UCSD-AML1 (cell line): ENCODE results near the gene ZNF232.
"Not testable (repeated sequence)": the region's sequence is repeated elsewhere in the genome, so short reads cannot be mapped to it uniquely, and the experiment has no call there.

Source experiments
- DNase-seq: peaks from one replicate; lab custom pipeline; 2025; ENCODE audit not compliant: unreplicated experiment; lab: John Stamatoyannopoulos, UW

ZNF232 gene

DNA sequence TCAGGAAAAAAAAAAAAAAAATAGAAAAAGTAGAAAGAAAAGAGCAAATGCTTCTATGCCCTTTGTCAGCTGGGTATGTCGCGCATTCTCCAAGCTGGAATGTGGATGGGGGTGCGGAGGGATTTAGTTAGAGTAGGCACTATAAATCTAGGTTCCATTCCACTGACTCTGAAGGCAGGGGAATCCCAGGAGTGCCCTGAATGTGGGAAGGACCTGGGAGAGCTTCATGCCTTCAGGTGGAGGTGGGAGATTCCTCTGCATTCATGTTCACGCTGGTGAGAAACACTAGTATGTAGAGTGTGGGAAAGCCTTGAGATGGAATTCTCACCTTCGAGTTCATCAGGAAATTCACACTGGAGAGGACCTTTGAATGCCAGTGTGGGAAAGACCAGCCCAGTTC is 12.4 kb downstream of the ZNF232 start:
- no peak for DNase-seq

DNA sequence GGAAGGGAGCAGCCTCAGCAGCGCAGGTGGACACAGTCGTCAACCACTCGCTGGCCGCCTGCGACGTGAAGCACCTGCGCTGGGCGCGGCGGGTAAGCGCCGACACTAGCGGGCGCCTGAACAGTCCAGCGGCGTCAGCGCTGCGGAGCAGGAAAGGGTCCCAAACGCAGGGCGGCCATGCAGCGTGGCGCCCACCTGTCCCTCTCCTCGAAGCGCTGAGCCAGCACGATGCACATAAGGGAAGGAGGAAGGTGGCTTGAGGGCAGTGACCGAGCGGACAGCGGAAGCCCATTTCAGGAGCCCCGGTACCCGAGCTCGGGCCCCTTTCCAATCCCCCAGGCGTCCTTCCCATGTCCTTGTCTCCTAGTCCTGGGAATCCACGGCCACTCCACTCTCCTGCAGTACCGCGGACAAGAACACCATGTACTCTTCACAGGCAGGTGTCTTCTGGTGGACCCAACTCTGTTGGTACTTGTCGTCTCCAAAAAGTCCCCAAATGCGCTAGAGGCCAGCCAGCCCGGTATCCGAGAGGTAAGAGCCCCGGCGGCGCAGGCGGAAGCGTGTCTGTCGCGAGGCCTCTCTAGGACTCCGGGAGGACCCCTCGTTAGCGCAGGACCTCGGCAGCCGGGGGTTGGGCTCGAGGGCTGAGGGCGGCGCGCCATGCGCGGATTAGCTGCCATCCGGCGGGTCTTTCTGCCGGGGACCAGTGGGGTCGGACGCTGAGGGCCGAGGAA is 14.4 kb downstream of the ZNF232 start:
- DNase-seq: no peak

DNA sequence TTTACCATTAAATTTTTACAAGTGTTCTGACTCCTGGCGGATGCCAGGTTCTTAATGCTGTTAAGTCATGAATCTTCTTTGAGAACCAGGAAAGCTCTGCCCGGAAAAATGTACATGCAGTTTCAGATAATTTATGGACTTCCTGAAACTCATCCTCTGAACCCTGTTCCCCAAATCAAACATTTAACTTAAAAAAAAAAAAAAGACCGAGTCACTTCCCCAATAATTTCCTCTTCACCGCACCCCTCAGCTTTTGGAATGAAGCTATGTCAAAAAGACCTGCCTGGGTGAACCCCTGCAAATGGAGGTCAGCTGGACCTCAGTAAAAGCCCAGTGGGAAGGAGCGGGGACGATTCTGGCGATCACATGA is 15.0 kb downstream of the ZNF232 start:
- DNase-seq: no peak

DNA sequence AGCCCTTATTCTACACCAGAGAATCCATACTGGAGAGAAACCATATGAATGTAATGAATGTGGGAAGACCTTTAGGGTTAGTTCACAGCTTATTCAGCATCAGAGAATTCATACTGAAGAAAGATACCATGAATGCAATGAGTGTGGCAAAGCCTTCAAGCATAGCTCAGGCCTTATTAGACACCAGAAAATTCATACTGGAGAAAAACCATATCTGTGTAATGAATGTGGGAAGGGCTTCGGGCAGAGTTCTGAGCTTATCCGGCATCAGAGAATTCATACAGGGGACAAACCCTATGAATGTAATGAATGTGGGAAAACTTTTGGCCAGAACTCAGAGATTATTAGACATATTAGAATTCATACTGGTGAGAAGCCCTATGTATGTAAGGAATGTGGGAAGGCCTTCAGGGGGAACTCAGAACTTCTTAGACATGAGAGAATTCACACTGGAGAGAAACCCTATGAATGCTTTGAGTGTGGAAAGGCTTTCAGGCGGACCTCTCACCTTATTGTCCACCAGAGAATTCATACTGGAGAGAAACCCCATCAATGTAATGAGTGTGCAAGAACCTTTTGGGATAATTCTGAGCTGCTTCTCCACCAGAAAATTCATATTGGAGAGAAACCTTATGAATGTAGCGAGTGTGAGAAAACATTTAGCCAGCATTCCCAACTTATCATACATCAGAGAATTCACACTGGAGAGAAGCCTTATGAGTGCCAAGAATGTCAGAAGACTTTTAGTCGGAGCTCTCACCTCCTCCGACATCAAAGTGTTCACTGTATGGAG is 19.3 kb downstream of the ZNF232 start:
- DNase-seq: no peak

DNA sequence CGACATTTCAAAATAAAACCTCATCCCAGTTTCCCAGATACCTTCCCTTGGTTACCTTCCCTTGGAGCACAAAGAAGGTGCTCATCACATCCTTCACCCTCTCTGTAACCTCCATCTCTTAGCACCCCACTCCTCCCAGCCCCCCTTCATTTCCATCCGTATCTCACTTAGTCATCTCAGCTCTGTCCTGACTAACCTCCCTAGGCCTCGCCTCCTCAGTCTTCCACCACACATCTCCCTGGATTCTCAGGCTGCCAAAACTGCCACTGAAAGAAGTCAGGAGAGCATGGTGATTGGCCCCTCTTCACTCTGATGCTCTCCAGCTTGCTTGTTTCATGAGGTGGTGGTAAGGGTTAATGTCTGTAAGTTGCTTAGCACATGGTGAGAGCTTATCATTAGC is 31.1 kb downstream of the ZNF232 start:
- DNase-seq: no peak

DNA sequence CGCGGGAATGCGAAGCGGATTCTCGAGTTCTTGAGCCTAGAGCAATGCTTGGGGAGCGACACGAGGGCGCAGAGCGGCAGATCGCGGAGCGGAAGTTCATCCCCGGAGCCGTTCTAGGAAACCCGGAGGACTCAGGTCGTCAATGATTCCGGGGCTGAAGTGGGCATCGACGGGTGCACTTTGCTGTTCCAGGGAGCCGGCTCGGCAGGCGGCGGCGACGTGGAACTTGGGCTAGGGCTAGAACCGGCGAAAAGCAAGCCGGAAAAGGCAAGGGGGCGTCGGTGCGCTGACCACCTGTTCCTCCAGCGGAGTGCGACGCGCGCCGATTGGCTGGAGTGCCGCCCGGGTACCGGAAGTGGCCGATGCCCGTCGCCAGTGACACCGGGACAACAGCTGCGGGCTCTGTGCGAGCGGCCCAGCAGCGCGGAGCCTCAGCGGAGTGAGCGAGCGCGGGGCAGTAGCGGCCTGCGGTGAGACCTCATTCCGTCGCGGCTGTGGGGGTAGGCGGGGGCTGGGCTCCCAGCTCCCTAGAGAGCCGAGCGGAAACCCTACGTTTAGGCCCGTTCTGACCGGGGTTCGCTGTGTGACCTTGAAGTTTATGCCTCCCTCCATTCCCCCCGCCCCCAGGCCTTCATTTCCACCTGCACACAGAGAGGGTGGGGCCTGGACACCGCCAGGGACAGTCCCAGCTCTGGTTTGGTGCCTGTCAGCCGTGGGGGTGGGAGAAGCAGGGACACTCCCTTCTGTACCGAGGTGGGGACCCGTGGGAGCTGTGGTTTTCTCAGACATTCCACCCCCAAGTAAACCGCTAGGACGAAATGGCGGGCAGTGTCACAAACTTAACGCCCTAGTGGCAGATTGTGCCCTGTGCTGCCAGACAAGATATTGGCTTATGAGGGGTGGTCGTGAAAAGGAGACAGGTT is 33.3 kb downstream of the ZNF232 start, which contains the start of gene ZFP3:
Gene ZFP3 (plus strand): TSS at position 362 of the 923 bp plus-strand sequence. CDS start 13,038 bp downstream, outside the sequence.
- no peak for DNase-seq

DNA sequence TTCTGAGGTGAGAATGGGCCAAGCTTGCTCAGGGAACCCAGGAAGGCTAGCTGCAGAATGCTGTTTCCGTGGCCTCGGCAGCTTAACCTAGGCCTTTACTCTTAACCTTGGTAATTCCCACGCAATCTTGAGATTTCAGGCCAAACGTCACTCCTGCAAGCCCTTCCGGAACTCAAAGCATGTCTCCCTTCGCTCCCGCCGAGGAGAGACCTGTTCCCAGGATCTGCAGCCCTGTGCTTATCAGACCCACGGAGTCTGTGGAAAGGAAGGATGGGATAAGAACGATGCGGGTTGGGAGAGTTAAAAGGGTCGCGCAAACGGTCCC is 33.9 kb downstream of the ZNF232 start:
- DNase-seq: no peak

DNA sequence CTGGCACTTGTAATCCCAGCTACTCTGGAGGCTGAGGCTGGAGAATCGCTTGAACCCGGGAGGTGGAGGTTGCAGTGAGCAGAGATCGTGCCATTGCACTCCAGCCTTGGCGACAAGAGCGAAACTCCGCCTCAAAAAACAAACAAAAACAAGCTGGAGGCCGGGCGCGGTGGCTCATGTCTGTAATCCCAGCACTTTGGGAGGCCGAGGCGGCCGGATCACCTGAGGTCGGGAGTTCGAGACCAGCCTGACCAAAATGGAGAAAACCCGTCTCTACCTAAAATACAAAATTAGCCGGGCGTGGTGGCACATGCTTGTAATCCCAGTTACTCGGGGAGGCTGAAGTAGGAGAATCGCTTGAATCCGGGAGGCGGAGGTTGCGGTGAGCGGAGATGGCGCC is 34.4 kb downstream of the ZNF232 start:
- DNase-seq: not testable (repeated sequence)

DNA sequence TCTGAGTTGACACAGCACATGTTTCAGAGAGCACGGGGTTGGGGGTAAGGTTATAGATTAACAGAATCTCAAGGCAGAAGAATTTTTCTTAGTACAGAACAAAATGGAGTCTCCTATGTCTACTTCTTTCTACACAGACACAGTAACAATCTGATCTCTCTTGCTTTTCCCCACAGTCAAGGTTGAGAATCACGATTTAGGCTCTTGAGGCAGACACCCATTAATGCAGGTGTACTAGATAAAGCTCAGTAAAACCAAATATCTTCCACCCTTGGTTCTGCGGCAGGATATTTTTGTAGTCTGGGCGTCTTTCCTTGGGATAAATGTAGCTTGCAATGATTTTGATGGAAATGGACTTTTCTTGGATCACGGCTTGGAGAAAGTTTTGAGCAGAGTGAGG is 36.2 kb downstream of the ZNF232 start:
- DNase-seq: not testable (repeated sequence)

DNA sequence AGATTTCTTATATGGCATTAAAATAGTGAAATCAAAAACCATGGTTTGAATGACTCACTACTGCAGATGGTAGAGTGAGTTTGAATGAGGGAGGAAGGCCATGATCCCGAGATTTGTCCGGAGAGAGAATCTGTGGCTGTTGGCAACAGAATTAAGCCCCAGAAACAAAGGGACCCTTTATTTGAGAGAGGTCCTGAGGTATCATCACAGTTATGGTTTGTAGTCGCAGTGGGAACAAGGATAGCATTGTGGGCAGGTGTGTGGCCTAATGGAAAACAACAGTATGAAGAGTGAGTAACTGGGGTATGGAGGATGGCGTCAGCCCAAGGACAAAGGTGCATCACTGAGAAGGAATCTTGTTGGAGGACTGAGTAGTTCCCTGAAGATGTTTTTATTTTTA is 42.0 kb downstream of the ZNF232 start:
- no peak for DNase-seq

DNA sequence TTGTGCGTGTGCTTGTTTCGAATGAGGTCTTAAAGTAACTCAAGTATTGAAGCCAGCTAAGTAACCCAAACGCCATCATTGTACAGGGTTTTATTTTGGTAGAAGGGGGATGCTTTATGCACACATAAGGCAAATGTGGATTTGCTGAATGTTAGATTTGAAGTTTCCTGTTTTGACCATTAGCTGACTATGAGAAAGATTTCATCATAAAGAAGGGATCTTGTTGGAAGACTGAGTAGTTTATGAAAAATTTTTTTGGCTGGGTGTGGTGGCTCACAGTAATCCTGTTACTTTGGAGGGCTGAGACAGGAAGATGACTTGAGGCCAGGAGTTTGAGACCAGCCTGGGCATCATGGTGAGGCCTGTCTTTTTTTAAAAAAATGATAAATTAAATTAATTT is 43.4 kb downstream of the ZNF232 start:
- DNase-seq: no peak

DNA sequence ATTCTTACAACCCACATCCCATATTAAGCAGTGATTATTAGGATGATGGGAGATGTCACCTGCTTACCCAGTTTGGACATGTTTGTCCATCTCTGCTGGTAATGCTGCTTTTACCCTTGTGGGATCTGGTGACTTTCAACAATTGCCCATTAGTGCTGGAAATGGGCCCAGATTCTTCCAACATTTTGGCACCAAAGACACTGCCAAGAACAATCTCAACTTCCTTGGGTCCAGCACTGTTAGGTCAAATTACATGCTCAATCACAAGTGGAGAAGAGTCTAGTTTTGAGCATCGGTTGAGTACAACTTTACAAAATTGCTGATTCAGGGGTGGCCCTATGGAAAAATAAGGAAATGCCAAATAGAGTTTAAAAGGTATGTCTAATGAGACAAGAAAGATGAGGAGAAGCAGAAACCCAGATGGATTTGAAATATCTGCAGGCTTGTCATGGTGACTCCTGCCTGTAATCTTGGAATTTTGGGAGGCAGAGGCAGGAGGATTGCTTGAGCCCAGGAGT is 46.4 kb downstream of the ZNF232 start:
- no peak for DNase-seq
